GM19324 (cell line): ENCODE measurements around the gene POU2AF2.
"Not testable (repeated sequence)": the region's sequence is repeated elsewhere in the genome, so short reads cannot be mapped to it uniquely, and the experiment has no call there.

Experiments used
- ATAC-seq: cut with Tn5 transposase; IDR thresholded peaks from one replicate; pipeline ENCODE4 v1.9.1; 2021; ENCODE audit warnings: mild to moderate bottlenecking, moderate library complexity; ENCODE audit not compliant: unreplicated experiment, low FRiP score

Gene POU2AF2

DNA sequence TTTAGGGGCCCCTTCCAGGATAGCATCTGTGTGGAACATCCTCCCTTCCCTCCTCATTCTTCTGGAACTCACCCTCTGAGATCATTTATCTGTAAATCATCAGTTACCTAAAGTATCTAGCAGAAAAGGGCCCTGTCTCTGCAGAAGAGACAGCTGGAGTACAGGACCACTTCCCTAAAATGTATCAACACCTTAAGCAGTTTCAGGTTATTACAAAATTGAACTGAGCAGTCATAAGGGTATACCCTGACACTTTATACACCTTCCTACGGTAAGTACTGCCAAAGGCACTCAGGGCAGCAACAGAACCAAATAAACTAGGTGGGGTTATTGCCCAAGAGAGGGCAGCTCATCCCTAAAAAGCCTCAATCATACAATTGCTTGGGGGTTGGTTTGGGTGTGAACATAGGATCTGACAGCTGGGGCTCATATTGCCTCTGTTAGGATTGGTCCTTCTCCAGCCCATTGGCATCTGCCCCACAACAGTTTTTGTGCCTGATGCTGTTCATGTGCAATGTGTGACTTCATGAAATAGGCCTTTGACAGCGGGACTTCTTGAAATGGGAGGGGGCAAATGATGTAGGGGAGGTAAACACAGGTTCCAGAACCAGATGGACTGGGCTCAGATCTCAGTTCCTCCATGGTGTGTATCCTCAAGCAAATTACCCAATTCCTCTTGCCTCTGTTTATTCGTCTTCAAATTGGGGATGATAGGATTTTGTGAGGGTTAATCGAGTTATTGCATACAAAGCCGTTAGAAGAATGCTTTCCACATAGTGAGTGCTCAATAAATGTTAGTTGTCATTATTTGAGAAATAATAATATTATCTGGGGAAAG, 55.7 kb downstream of the POU2AF2 start:
- no peak for ATAC-seq

DNA sequence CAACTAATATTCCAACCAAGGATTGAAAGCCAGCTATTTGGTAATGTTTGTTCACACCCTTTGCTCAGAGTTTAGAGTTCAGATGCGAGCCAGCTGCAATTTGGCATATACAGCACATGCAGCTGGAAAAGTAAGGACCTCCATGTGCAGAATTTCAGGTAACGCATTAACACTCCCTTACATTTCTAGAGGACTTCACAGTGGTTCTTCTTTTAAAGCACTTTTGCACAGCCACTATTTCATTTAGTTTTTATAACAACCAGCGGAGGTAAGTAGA, 56.3 kb downstream of the POU2AF2 start:
- no peak for ATAC-seq

- ATAC-seq = no peak
Observed at GRCh38 chr11:111302298-111302697, 56.8 kb downstream of the POU2AF2 start.

GRCh38 chr11:111303461-111303860, 57.9 kb downstream of the POU2AF2 start:
- ATAC-seq = no peak

DNA sequence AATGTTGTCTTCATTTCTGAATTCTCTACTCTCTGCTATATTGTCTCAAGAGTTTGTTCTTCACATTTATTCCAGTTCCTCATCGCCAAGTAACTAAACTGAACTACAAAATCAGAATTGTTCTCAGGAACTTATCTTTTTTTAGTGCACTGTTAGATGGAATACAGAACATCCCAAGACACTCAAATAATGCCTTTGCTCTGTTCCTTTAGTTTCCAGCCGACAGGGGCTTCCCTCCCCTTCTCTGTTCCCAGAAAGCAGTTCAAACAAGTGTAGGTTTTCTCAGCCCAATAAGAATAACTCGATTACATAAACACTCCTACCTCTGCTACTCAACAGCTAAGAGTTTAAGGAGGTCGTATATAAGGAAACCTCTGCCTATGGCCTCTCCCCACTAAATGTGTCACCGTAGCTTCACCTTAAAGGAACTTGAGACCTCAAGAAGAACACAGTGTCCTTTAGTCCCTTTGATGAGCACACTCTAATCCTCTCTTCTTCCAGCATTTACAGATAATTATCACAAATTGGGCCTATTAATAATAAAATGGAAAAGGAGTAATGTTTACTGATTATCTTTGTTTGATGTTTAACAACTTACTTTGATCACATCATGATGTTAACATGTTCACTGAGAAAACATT, 59.8 kb downstream of the POU2AF2 start:
- no peak for ATAC-seq

GRCh38 chr11:111305876-111306275, 60.4 kb downstream of the POU2AF2 start:
- no peak for ATAC-seq

DNA sequence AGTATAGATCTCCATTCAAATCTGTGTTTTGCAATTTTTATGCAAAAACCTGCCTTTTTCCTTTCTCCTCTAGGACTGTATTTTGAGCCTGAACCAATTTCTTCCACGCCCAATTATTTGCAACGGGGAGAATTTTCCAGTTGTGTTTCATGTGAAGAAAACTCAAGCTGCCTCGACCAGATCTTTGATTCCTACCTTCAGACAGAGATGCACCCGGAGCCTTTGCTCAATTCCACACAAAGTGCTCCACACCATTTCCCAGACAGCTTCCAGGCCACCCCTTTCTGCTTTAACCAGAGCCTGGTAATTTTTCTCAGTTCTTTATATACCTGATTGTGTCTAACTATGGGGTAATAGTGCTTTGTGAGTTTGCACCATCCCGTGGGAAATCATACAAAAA, 60.8 kb downstream of the POU2AF2 start:
- ATAC-seq = no peak

DNA sequence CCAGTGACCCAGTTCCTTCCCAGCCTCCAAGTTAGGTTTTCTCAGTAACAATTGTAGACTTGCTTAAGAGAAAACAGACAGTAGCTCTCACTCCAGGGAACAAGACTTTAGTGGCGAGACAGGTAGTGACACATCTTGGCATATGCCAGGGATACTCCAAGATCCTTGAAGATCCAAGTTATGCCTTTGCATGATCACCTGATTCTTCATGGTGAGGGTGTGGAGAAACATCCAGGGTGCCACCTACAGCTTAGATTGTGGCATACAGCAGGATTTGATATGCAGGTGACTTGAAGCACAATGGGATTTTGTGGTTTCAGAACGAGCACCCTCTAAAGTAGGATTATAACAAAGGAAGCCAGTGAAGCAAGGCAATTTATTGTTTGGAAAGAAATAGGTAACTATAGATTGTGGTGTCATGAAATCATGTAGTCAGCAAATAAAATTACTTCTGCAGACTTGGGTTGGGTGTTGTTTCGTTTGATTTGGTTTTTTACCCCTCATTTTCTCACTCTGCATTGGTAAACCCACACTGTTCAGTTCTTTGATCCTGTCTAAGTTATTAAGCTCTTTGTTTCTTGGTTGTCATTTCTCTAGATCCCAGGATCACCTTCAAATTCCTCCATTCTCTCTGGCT, 62.1 kb downstream of the POU2AF2 start:
- ATAC-seq = no peak

DNA sequence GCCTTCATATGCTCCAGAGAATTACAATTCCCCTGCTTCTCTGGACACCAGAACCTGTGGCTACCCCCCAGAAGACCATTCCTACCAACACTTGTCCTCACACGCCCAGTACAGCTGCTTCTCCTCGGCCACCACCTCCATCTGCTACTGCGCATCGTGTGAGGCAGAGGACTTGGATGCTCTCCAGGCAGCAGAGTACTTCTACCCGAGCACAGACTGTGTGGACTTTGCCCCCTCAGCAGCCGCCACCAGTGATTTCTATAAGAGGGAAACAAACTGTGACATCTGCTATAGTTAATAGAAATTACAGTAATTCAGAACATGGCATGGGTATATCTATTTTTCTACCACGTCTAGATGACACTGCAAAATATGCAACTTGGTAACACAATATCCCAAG, 62.6 kb downstream of the POU2AF2 start:
- ATAC-seq = no peak

DNA sequence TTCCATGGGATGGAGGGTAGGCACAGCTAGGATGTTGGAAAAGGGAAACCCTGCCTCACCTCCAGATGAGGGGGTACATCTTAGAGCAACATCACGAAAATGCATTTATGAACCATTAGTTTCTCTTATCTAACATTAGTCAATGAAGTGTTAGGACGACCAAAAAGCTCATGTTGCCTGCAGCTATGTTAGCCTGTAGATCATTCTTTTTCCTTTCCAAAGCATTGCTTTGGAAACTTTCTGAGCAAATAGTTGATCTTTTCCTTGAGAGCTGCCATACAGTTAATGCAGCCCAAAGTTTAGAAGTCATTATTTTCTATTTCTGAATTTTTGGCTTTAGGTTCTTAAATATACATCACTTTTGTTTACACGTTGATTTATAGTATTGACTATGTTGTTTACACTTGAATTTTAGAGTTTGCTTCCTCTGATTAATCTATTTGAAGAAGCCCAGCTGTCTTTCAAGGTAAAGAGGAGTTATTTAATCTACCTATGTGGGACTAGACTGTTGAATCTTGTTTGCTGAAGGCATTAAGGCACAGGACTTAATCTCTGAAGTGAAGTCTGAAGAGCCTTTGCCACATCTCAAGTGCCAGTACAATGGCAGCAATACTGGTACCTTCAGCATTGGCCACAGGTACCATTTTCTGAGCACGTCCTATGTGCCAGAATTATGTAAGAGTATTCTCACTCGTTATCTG, 63.8 kb downstream of the POU2AF2 start:
- ATAC-seq = no peak

DNA sequence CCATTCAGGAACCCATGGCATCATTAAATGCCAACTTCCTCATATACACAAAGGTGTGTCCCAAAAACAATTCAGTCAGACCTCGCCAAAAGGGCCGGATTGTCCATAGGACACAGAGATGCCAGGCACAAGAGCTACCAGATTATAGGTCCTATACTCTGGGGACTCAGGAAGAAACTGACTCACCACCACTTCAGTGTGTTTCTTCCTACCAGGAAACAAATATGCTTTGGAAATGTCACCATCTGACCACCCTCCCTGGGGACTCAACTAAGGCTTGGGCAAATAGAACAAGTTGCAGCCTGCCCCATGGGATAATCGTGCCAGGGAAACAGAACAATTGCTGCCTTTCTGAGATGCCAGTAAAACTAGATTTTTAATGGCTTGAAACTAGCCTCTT, 64.6 kb downstream of the POU2AF2 start:
- no peak for ATAC-seq

DNA sequence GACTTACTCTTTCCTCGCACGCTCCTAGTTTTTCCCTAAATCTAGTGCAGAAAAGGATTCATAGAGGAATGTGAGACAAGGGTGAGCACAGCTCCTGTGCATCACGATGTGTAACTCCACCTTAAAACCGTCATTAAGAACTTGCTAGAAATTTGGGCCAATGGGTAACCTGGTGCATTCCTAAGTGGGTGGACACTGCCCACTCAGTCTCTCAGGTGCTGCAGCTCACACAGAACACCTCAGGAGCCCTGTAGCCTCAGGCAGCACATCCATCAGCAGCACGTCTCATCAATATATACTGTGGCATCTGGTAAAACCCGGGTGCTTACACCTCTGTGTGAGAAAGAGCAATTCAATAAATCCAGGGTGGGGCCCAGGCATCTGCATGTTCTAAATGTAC, 65.2 kb downstream of the POU2AF2 start:
- no peak for ATAC-seq

DNA sequence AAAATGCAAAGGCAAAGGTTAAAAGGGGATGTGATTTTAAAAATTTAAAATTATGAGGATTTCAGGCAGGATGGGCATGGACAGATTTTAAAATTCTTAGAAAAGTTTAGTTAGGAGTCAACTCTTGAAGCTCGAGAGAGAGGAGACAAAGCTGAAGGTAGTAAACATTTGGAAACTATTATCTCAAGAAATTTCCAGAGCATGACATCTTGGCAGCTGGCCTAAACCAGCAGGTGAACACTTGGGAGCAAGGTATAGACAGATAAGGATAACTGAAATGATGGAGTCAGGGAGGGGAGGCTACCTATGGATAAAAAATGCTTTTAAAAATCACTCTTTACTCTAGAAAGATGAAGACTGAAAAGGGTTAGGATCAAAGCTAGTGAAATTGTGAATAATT, 66.6 kb downstream of the POU2AF2 start:
- ATAC-seq = no peak

DNA sequence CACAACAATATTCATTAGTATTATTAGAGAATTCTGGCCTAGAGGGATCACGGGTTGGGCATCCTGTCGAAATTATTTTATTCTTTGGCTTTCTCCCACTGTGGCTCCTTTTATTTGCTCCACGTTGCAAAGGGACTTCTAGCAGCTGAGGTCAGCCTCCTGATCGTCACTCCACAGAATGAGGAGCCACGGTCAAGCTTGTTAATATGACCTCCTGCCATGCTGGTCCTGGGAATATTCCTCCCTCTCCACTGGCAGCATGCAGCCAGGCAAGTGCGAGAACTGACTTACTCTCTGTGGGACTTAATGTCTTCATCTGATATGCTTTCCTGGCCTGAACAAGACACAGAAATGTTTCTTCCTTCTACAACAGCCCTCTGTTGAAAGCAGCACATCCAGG, 73.8 kb downstream of the POU2AF2 start:
- ATAC-seq = no peak

DNA sequence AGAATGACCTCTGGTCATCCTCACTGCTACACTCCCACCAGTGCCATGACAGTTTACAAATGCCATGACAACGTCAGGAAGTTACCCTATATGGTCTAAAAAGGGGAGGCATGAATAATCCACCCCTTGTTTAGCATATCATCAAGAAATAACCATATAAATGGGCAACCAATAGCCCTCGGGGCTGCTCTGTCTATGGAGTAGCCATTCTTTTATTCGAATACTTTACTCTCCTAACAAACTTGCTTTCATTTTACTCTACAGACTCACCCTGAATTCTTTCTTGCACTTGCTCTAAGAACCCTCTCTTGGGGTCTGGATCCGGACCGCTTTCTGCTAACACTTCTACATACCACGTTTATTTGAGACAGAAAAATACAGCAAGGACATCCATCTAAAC, 74.7 kb downstream of the POU2AF2 start:
- not testable (repeated sequence) for ATAC-seq

- ATAC-seq = no peak
Observed at GRCh38 chr11:111320728-111321568, 75.4 kb downstream of the POU2AF2 start.

GRCh38 chr11:111322534-111322933, 77.0 kb downstream of the POU2AF2 start:
- ATAC-seq = no peak

GRCh38 chr11:111324277-111324720, 78.8 kb downstream of the POU2AF2 start:
- no peak for ATAC-seq

- ATAC-seq = no peak
Observed at GRCh38 chr11:111325259-111325658, 79.7 kb downstream of the POU2AF2 start.

- ATAC-seq = no peak
Observed at GRCh38 chr11:111326824-111327223, 81.3 kb downstream of the POU2AF2 start.
